WTC11 (cell line): Measurements from ENCODE around the gene CENPK. TPM values are rescaled to one million over a fixed set of nuclear protein-coding genes. Genes with fewer than 3 reads are reported as not detected.

ENCODE experiments used
- ATAC-seq: fragments of 200-7000 bp; cut with Tn5 transposase; 2 replicates; pipeline ENCODE4 v1.10.0; 2021; ENCODE audit warnings: mild to moderate bottlenecking, moderate library complexity
- CTCF ChIA-PET: fragments of 300-600 bp; sonication (Branson Sonifier 250); formaldehyde crosslinking; loops from one replicate; lab custom pipeline; 2021; ENCODE audit warnings: antibody characterized with exemption; lab: Charles Lee
- POLR2A ChIA-PET: fragments of 350-600 bp; sonication (Branson Sonifier 250); formaldehyde crosslinking; loops from one replicate; lab custom pipeline; 2021; ENCODE audit warnings: antibody characterized with exemption; lab: Charles Lee
- DNase-seq: peaks from one replicate; pipeline ENCODE4 v3.0.0; 2021; ENCODE audit warnings: low spot score
- H3K27ac Mint-ChIP-seq: 2 replicates; pipeline ENCODE4 v1.8.0; 2021; ENCODE audit warnings: mixed read lengths
- H3K27me3 Mint-ChIP-seq: 2 replicates; pipeline ENCODE4 v1.8.0; 2021; ENCODE audit warnings: low read depth, mild to moderate bottlenecking, moderate library complexity, mixed read lengths
- H3K36me3 Mint-ChIP-seq: 2 replicates; pipeline ENCODE4 v1.8.0; 2021; ENCODE audit warnings: mixed read lengths
- H3K4me1 Mint-ChIP-seq: 2 replicates; pipeline ENCODE4 v1.8.0; 2022; ENCODE audit warnings: mixed read lengths
- H3K4me3 Mint-ChIP-seq: 2 replicates; pipeline ENCODE4 v1.8.0; 2021; ENCODE audit warnings: mild to moderate bottlenecking, moderate library complexity, mixed read lengths
- H3K9me3 Mint-ChIP-seq: 2 replicates; pipeline ENCODE4 v1.8.0; 2021; ENCODE audit warnings: mixed read lengths
- CBFB ChIP-seq: sonication (generic); formaldehyde crosslinking; IDR thresholded peaks from 2 replicates; pipeline ENCODE4 v1.8.1; 2022; ENCODE audit warnings: mild to moderate bottlenecking, low read depth, missing genetic modification reagents
- CREB1 ChIP-seq: sonication (generic); formaldehyde crosslinking; IDR thresholded peaks from 2 replicates; pipeline ENCODE4 v1.8.0; 2023; ENCODE audit warnings: mild to moderate bottlenecking, missing genetic modification reagents
- EMX1 ChIP-seq: fragments of 250-450 bp; sonication (Bioruptor Pico); IDR thresholded peaks from 2 replicates; pipeline ENCODE4 v1.8.0; 2021; ENCODE audit warnings: mild to moderate bottlenecking
- FOXK1 ChIP-seq: sonication (generic); formaldehyde crosslinking; IDR thresholded peaks from 2 replicates; pipeline ENCODE4 v1.8.0; 2022; ENCODE audit warnings: mild to moderate bottlenecking, moderate library complexity, missing genetic modification reagents
- FOXP1 ChIP-seq: sonication (generic); formaldehyde crosslinking; IDR thresholded peaks from 2 replicates; pipeline ENCODE4 v1.8.0; 2022; ENCODE audit warnings: missing genetic modification reagents, mild to moderate bottlenecking, moderate library complexity, borderline replicate concordance
- GTF2I ChIP-seq: fragments of 250-450 bp; sonication (Bioruptor Pico); conservative IDR thresholded peaks from 2 replicates; pipeline ENCODE4 v1.4.0; 2021; ENCODE audit warnings: mild to moderate bottlenecking
- JAZF1 ChIP-seq: fragments of 250-450 bp; sonication (Bioruptor Pico); IDR thresholded peaks from 2 replicates; pipeline ENCODE4 v1.9.0; 2021; ENCODE audit warnings: moderate library complexity, mild to moderate bottlenecking, inconsistent platforms
- JUN ChIP-seq: sonication (generic); formaldehyde crosslinking; IDR thresholded peaks from 2 replicates; pipeline ENCODE4 v1.8.0; 2023; ENCODE audit warnings: mild to moderate bottlenecking, missing genetic modification reagents
- KAT7 ChIP-seq: sonication (generic); formaldehyde crosslinking; IDR thresholded peaks from 2 replicates; pipeline ENCODE4 v1.8.1; 2023; ENCODE audit warnings: missing genetic modification reagents, mild to moderate bottlenecking, borderline replicate concordance
- NFATC4 ChIP-seq: fragments of 250-450 bp; sonication (Bioruptor Pico); IDR thresholded peaks from 2 replicates; pipeline ENCODE4 v1.9.0; 2021; ENCODE audit warnings: mild to moderate bottlenecking
- NFE2L1 ChIP-seq: sonication (generic); formaldehyde crosslinking; IDR thresholded peaks from 2 replicates; pipeline ENCODE4 v1.8.1; 2023; ENCODE audit warnings: missing genetic modification reagents
- NR2C2 ChIP-seq: sonication (generic); formaldehyde crosslinking; IDR thresholded peaks from 2 replicates; pipeline ENCODE4 v1.8.0; 2022; ENCODE audit warnings: mild to moderate bottlenecking, missing genetic modification reagents
- RELA ChIP-seq: sonication (generic); formaldehyde crosslinking; IDR thresholded peaks from 2 replicates; pipeline ENCODE4 v1.8.1; 2022; ENCODE audit warnings: missing genetic modification reagents, mild to moderate bottlenecking, borderline replicate concordance
- SMAD4 ChIP-seq: sonication (generic); formaldehyde crosslinking; IDR thresholded peaks from 2 replicates; pipeline ENCODE4 v1.8.0; 2022; ENCODE audit warnings: mild to moderate bottlenecking, missing genetic modification reagents
- SOX15 ChIP-seq: fragments of 250-450 bp; sonication (Bioruptor Pico); IDR thresholded peaks from 2 replicates; pipeline ENCODE4 v1.9.0; 2021; ENCODE audit warnings: mild to moderate bottlenecking
- SP1 ChIP-seq: sonication (generic); formaldehyde crosslinking; conservative IDR thresholded peaks from 2 replicates; pipeline ENCODE4 v1.8.1; 2022; ENCODE audit warnings: missing genetic modification reagents
- TEAD1 ChIP-seq: sonication (generic); formaldehyde crosslinking; IDR thresholded peaks from 2 replicates; pipeline ENCODE4 v1.8.0; 2022; ENCODE audit warnings: mild to moderate bottlenecking, missing genetic modification reagents
- ZBTB21 ChIP-seq: sonication (generic); formaldehyde crosslinking; IDR thresholded peaks from 2 replicates; pipeline ENCODE4 v1.8.1; 2023; ENCODE audit warnings: mild to moderate bottlenecking, missing genetic modification reagents, borderline replicate concordance
- ZNF138 ChIP-seq: sonication (generic); formaldehyde crosslinking; conservative IDR thresholded peaks from 2 replicates; pipeline ENCODE4 v1.8.1; 2022; ENCODE audit warnings: mild to moderate bottlenecking, moderate library complexity, missing genetic modification reagents
- ZNF232 ChIP-seq: sonication (generic); formaldehyde crosslinking; IDR thresholded peaks from 2 replicates; pipeline ENCODE4 v1.8.0; 2022; ENCODE audit warnings: mild to moderate bottlenecking, missing genetic modification reagents
- ZNF317 ChIP-seq: sonication (generic); formaldehyde crosslinking; IDR thresholded peaks from 2 replicates; pipeline ENCODE4 v1.8.1; 2023; ENCODE audit warnings: low read depth, mild to moderate bottlenecking, moderate library complexity, missing genetic modification reagents, borderline replicate concordance
- ZNF423 ChIP-seq: fragments of 250-450 bp; sonication (Bioruptor Pico); IDR thresholded peaks from 2 replicates; pipeline ENCODE4 v2.1.2; 2022; ENCODE audit warnings: mild to moderate bottlenecking, moderate library complexity
- total RNA-seq: library from RNA; stranded (reverse); gene quantifications from 3 replicates; pipeline ENCODE4 v1.2.3, GENCODE V29; 2021
- TF ChIP-seq, protein P1 (sequence below): sonication (generic); formaldehyde crosslinking; IDR thresholded peaks from 2 replicates; pipeline ENCODE4 v1.8.1; 2022; ENCODE audit warnings: low read depth, missing genetic modification reagents, borderline replicate concordance
- TF ChIP-seq, protein P2 (sequence below): fragments of 250-450 bp; sonication (Bioruptor Pico); IDR thresholded peaks from 2 replicates; pipeline ENCODE4 v1.9.0; 2021; ENCODE audit warnings: mild to moderate bottlenecking
- TF ChIP-seq, protein P3 (sequence below): sonication (generic); formaldehyde crosslinking; IDR thresholded peaks from 2 replicates; pipeline ENCODE4 v1.8.1; 2023; ENCODE audit warnings: mild to moderate bottlenecking, missing genetic modification reagents

The CENPK gene
- total RNA-seq, 1 experiment from 2014 or later = 37.5 TPM

DNA sequence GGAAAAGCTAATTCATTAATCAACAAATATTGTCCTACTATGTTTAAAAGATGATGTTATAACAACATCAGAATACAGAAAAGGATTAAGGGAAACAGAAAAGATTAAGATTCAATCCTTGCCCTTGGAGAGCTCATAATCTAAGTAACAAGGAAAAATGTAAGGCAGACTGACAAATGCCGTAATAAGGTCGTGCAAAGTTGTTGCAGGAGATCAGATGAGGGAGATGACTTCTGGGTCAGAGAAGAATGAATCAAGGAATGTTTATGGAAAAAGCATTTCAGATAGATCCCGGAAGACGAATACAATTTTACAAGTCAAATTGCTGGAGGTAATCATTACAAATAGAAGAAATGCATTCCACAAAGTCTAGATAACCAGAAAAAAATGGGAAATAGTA, 87.6 kb downstream of the CENPK start:
- H3K4me3 Mint-ChIP-seq = no peak overlapping the region
- no peak for TF ChIP-seq ZNF232
- TF ChIP-seq FOXK1 = no peak
- no peak for TF ChIP-seq NR2C2
- no peak for TF ChIP-seq ZNF317 (CRISPR knock-in tag)
- no peak for TF ChIP-seq NFATC4 (CRISPR knock-in tag)
- TF ChIP-seq SMAD4 (CRISPR knock-in tag) = no peak
- no peak for TF ChIP-seq JUN (CRISPR knock-in tag)
- TF ChIP-seq ZNF423 = no peak
- TF ChIP-seq ZBTB21 (CRISPR knock-in tag) = no peak
- POLR2A ChIA-PET = no interaction called here
- no peaks in the 10 kb centered on the region for H3K9me3 Mint-ChIP-seq
- ATAC-seq = no peak
- no peaks in the 10 kb centered on the region for H3K36me3 Mint-ChIP-seq
- DNase-seq = no peak
- no peaks in the 10 kb centered on the region for H3K4me1 Mint-ChIP-seq
- no peak overlapping the region for H3K27ac Mint-ChIP-seq
- H3K27me3 Mint-ChIP-seq = no peaks in the 10 kb centered on the region
- CTCF ChIA-PET = interaction anchor here (1.0 kb wide), 1 partner anchor 8 kb away, joined by 4 read pairs; no protein-coding TSS in a partner anchor

DNA sequence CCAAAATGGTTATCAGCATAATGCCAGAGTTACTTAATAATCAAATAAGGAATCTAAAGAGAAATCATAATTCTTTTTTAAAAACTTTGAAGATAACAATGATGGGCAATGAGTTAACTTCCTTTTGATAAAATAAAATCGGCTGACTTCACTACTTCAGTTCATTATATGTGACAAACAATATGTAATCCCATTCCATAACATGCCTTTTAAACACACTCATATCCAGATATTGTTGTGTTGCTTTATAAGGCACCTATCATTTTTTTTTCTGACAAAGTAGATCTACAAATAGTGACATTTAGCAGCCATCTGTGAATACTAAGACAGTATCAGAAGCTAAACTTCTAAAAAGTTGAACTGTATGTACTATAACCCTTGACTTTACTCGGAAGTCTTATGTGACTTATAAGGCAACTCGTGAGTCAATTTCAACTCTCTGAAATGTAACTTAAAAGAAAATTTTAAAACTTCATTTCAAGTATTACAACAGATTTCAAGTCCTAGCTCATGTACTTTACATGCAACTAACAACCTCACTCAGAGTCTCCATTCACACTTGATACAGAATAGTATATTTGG, 88.7 kb downstream of the CENPK start:
- Mint-ChIP-seq H3K27ac (no peak overlapping the region), H3K4me3 (no peak overlapping the region), H3K4me1 (no peaks in the 10 kb centered on the region), H3K9me3 (no peaks in the 10 kb centered on the region), H3K27me3 (no peaks in the 10 kb centered on the region), H3K36me3 (no peaks in the 10 kb centered on the region)
- DNase-seq (no peak), ATAC-seq (no peak)
- TF ChIP-seq ZNF423 (no peak), FOXK1 (no peak), EMX1 (CRISPR knock-in tag) (no peak), GTF2I (CRISPR knock-in tag) (no peak), KAT7 (CRISPR knock-in tag) (no peak), FOXP1 (no peak), JAZF1 (CRISPR knock-in tag) (no peak), CREB1 (CRISPR knock-in tag) (no peak), RELA (CRISPR knock-in tag) (no peak), CBFB (CRISPR knock-in tag) (no peak), NFE2L1 (CRISPR knock-in tag) (no peak), TEAD1 (CRISPR knock-in tag) (no peak), SOX15 (CRISPR knock-in tag) (no peak), SP1 (no peak), ZNF138 (CRISPR knock-in tag) (no peak)
- TF ChIP-seq, protein P1, sequence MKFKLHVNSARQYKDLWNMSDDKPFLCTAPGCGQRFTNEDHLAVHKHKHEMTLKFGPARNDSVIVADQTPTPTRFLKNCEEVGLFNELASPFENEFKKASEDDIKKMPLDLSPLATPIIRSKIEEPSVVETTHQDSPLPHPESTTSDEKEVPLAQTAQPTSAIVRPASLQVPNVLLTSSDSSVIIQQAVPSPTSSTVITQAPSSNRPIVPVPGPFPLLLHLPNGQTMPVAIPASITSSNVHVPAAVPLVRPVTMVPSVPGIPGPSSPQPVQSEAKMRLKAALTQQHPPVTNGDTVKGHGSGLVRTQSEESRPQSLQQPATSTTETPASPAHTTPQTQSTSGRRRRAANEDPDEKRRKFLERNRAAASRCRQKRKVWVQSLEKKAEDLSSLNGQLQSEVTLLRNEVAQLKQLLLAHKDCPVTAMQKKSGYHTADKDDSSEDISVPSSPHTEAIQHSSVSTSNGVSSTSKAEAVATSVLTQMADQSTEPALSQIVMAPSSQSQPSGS (CRISPR knock-in tag) = no peak
- TF ChIP-seq, protein P2, sequence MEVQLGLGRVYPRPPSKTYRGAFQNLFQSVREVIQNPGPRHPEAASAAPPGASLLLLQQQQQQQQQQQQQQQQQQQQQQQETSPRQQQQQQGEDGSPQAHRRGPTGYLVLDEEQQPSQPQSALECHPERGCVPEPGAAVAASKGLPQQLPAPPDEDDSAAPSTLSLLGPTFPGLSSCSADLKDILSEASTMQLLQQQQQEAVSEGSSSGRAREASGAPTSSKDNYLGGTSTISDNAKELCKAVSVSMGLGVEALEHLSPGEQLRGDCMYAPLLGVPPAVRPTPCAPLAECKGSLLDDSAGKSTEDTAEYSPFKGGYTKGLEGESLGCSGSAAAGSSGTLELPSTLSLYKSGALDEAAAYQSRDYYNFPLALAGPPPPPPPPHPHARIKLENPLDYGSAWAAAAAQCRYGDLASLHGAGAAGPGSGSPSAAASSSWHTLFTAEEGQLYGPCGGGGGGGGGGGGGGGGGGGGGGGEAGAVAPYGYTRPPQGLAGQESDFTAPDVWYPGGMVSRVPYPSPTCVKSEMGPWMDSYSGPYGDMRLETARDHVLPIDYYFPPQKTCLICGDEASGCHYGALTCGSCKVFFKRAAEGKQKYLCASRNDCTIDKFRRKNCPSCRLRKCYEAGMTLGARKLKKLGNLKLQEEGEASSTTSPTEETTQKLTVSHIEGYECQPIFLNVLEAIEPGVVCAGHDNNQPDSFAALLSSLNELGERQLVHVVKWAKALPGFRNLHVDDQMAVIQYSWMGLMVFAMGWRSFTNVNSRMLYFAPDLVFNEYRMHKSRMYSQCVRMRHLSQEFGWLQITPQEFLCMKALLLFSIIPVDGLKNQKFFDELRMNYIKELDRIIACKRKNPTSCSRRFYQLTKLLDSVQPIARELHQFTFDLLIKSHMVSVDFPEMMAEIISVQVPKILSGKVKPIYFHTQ (CRISPR knock-in tag) = no peak
- TF ChIP-seq, protein P3, sequence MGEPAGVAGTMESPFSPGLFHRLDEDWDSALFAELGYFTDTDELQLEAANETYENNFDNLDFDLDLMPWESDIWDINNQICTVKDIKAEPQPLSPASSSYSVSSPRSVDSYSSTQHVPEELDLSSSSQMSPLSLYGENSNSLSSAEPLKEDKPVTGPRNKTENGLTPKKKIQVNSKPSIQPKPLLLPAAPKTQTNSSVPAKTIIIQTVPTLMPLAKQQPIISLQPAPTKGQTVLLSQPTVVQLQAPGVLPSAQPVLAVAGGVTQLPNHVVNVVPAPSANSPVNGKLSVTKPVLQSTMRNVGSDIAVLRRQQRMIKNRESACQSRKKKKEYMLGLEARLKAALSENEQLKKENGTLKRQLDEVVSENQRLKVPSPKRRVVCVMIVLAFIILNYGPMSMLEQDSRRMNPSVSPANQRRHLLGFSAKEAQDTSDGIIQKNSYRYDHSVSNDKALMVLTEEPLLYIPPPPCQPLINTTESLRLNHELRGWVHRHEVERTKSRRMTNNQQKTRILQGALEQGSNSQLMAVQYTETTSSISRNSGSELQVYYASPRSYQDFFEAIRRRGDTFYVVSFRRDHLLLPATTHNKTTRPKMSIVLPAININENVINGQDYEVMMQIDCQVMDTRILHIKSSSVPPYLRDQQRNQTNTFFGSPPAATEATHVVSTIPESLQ (CRISPR knock-in tag) = no peak
- ChIA-PET POLR2A (no interaction called here), CTCF (interaction anchor here (0.6 to 1.0 kb wide), 2 partner anchors 9 to 1458 kb away, joined by 3 to 4 read pairs; no protein-coding TSS in a partner anchor)
